Stimulated activated CD4-positive, alpha-beta T cell treated with anti-CD3 and anti-CD28 coated beads, Interleukin-12 subunit alpha, Interleukin-12 subunit beta, amount 100 ng/mL, for 4 hours (primary cell): ENCODE measurements around the gene IFI35.
"Not testable (repeated sequence)": the region's sequence is repeated elsewhere in the genome, so short reads cannot be mapped to it uniquely, and the experiment has no call there.

Experiments
- DNase-seq: peaks from one replicate; pipeline ENCODE4 v3.0.0-alpha.2; 2020

IFI35 gene

GRCh38 chr17:42997984-42998938, 8.3 kb upstream of the IFI35 start, which contains the start of gene RPL27:
RPL27 (plus strand) TSS chr17:42998419; CDS start chr17:42998751, 332 bp downstream.
- DNase-seq = peak; percentile 92

GRCh38 chr17:42999003-42999525, 7.5 kb upstream of the IFI35 start:
- no peak for DNase-seq

DNA sequence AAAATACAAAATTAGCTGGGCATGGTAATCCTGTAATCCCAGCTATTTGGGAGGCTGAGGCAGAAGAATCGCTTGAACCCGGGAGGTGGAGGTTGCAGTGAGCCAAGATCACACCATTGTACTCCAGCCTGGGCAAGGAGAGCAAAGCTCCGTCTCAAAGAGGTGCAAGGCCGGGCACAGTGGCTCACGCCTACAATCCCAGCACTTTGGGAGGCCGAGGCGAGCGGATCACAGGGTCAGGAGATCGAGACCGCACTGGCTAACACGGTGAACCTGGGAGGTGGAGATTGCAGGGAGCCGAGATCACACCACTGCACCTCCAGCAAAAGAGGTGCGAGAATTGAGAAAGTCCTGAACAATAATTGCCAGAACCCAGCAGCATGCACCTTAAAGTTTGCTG, 5.7 kb upstream of the IFI35 start:
- DNase-seq = not testable (repeated sequence)

DNA sequence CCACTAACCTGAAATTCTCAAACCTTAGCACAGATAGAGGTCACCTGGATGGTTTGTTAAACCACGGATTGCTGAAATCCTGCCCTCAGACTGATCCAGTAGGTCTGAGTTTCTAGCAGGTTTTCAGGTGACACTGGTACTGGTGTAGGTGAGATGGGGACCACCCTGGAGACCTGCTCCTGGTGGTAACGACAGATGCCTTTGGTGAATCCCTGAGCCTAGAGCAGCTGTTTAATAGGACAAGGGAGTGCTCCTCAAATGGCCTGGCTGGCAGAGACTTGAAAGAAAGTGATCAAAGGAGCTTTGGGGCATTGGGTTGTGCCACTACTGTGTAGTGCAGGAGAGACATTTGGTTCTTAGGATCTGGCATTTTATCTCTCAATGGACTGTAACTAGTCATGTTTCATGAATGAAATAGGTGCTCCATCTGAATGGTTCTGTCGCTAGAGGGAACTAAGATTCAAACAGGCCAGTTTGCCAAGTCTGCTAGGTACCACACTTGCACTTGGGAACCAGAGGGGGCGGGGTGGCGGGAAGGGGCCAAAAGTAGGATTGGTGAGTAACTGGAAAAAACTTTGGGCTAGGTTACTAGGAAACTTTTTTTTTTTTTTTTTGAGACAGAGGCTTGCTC, 2.9 kb upstream of the IFI35 start:
- DNase-seq = no peak

DNA sequence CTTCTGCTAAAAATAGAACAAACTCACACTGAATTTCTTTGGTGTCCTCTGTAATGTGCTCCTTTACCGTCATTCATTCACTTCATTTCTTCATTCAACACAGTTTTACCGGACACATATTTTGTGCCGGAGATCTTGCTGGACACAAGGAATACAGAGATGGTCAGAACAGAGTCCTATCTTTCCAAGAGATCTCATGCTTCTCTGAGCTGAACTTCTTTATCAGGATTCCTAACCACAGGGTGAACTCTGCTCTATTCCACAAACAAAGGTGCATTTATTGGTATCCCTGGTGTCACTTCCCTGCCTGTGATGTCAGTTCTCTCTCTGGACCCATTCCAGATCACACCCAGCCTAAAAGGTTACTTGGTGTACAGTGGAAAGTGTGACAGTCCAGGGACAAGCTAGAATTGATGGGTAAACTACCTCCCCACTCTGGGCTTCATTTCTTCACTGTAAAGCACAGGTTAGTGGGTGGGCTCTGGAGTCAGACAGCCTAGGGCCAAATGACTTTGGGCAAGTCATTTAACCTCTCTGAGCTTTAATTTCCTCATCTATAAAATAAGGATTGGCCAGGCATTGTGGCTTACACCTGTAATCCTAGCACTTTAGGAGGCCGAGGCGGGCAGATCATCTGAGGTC, 4.2 kb downstream of the IFI35 start:
- DNase-seq = no peak

GRCh38 chr17:43011728-43012472, 5.3 kb downstream of the IFI35 start:
- no peak for DNase-seq

GRCh38 chr17:43013296-43013695, 6.7 kb downstream of the IFI35 start:
- no peak for DNase-seq

DNA sequence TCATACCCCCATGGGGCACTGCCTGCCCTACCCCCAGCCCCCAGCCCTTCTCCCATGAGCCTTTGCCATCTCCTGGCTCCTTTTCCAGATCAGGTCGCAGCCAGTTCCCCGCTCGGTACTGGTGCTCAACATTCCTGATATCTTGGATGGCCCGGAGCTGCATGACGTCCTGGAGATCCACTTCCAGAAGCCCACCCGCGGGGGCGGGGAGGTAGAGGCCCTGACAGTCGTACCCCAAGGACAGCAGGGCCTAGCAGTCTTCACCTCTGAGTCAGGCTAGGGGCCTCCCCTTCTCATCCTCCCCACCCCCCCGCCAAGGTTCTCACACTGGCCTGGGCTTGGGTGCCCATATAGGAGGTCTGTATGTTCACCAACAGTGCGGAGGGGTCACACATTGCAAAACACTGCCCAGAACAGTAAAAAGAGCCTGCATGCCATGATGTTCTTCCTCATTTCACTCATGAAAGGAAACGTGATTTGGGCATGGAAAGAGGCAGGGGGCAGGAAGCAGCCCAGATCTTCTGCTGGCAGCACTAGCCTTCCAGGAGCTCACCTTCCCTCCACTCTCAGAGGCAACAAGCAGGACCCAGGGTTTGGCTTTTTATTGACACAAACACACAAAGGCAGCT, 7.5 kb downstream of the IFI35 start:
- no peak for DNase-seq

- no peak for DNase-seq
These were observed 8.3 kb downstream of the IFI35 start for GRCh38 chr17:43014649-43015542.

DNA sequence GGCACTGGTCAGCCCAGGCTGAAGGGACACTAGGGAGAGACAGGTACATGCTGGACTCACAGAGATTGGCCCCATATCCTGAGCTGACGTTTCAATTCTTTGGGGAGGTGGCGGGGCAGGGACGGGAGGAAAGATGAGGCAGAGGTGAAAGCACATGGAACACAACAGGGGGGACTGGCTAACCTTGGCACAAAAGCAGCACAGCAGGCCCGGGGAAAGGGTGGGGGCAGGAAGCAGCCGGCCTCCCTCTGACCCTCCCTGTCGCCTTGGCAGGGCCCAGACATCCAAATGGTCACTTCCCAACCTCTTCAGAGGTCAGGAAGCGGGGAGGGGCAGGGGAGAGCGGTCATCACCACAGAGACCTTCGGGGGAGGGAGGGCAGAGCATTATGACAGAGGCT, 9.0 kb downstream of the IFI35 start:
- DNase-seq = no peak

GRCh38 chr17:43016216-43016615, 9.6 kb downstream of the IFI35 start:
- no peak for DNase-seq

GRCh38 chr17:43018008-43018853, 11.6 kb downstream of the IFI35 start:
- no peak for DNase-seq

- no peak for DNase-seq
These were observed 12.3 kb downstream of the IFI35 start for GRCh38 chr17:43018932-43019331.

- no peak for DNase-seq
These were observed 12.8 kb downstream of the IFI35 start for GRCh38 chr17:43019418-43019817.

GRCh38 chr17:43020030-43020621, 13.5 kb downstream of the IFI35 start:
- DNase-seq = no peak

DNA sequence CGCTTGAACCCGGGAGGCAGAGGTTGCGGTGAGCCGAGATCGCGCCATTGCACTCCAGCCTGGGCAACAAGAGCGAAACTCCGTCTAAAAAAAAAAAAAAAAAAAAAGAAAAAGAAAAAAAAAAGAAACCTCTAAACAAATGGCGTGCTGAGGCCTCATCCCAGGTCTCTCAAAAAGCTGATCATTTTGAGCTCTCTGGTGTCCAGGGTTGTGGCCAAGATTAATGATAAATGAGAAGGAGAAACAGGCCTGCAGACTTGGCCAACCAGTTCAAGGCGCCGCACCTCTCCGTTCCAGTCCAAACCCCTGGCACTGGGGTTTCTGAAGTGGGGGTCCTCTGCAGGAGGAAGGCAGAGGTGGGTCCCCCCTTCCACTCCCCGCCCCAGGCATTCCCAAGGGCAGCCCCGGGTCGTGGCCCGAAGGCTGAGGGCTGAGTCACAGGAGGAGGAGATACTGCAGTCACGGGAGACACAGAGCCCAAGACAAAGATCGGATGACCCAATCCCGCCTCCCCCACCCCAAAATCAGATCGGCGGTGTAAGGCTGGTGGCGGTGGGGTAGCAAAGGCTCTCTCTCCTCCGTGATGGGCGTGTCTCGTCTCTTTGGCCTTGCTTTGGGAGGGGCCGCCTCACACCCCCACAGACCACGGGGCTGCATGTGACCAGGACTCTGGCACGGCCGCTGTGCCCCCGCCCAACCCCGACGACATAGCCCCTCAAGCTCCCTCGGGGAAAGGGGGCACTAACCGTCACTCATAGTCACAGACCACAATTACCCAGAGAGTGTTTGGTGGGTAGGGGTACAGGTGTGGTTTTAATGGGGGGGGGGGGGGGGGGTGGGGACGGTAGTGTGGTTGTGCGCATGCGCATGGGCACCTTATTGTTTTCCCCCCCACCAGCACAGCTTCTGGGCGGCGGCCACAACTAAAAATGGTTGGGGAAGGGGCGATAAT, 14.5 kb downstream of the IFI35 start:
- peak; percentile 28 for DNase-seq

DNA sequence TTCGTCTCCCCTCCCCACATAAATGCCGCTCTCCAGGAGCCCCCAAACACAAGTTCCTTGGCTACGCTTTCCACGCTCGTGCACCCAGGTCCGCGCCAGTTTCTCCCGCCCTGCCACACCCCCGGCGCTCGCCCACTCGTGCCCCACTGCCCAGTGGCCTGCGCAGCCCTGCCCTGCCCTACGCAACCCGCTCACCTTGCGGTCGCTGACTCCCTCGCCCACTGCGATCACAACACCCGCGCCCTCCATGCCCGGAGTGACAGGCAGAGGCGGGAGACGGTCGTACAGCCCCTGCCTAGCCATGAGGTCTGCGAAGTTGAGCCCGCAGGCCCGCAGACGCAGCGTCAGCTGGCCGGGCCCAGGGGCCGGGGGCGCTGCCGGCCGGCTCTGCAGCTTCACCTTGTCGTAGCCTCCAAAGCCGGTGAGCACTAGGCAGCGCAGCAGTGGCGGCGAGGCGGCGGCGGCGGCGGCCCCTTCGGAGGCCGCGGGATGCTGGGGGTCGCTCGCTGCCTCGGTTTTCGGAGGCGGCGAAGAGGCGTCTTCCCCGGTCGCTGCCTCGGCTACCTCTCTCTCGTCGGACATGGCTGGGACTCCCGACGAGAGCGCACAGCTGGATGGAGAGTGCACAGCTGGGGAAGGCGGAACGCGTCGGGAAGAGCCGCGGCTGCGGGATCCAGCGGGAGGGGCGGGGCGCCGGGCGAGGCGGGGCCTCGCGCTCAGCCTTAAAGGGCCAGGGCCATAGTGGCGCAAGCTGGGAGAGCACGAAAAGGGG, 15.3 kb downstream of the IFI35 start, which contains the start of gene VAT1:
Gene VAT1 (minus strand): TSS at position 645 of the 772 bp plus-strand sequence. CDS start 63 bp downstream, at position 582.
- DNase-seq = peak; percentile 61
